ENCODE results near the gene CARMIL3. TPM values are rescaled to one million over a fixed set of nuclear protein-coding genes. Genes with fewer than 3 reads are reported as not detected.

The CARMIL3 gene
- total and polyA plus RNA-seq, 2 experiments from 2014 or later = 3.7 to 11.8 TPM

- DNase-seq (ENCODE audit: low spot score) (no peak), ATAC-seq (no peak)
- Histone ChIP-seq H2AFZ (no peak overlapping the region), H3K9me2 (ENCODE audit: insufficient read depth) (no peaks in the 10 kb centered on the region), H3K36me3 (ENCODE audit: insufficient read depth) (peaks cover 31% of the 10 kb centered on the region), H3K79me2 (replicated peaks; ENCODE audit: insufficient read depth) (peaks cover 5% of the 10 kb centered on the region; the same call in 1 of the 2 replicates), H3K4me3 (no peak overlapping the region), H4K20me1 (replicated peaks; ENCODE audit: insufficient read depth) (peaks cover 5% of the 10 kb centered on the region; the same call in 1 of the 2 replicates), H3F3A (replicated peaks; ENCODE audit: low read depth) (peaks cover 10% of the 10 kb centered on the region; the same call in 1 of the 2 replicates), H3K27me3 (ENCODE audit: insufficient read depth) (no peaks in the 10 kb centered on the region), H3K4me1 (ENCODE audit: insufficient read depth) (no peaks in the 10 kb centered on the region; the same call in 1 of the 2 replicates), H3K27ac (ENCODE audit: low read depth) (no peak overlapping the region), H3K4me2 (no peak overlapping the region)
- Mint-ChIP-seq H3K4me3 (no peak overlapping the region), H3K36me3 (ENCODE audit: low read depth) (peaks cover 89% of the 10 kb centered on the region), H3K4me1 (peaks cover 10% of the 10 kb centered on the region), H3K27me3 (ENCODE audit: insufficient read depth, low read depth, poor library complexity) (peaks cover 9% of the 10 kb centered on the region), H3K9me3 (peaks cover 14% of the 10 kb centered on the region), H3K27ac (no peak overlapping the region)
- TF ChIP-seq ETS1 (IDR thresholded peaks at IDR 0.05) (no peak), ZNF331 (CRISPR knock-in tag; IDR thresholded peaks at IDR 0.05; ENCODE audit: low read depth) (no peak)
Measured at GRCh38 chr14:24100982-24101494, 49.2 kb downstream of the CARMIL3 start.

GRCh38 chr14:24102357-24103048 lies 50.7 kb downstream of the CARMIL3 start:
- peaks cover 5% of the 10 kb centered on the region for H3K27me3 Mint-ChIP-seq (ENCODE audit: insufficient read depth, low read depth, poor library complexity)
- DNase-seq (ENCODE audit: low spot score) (no peak), ATAC-seq (no peak)
- peaks cover 5% of the 10 kb centered on the region; the same call in 1 of the 2 replicates for H3F3A ChIP-seq (replicated peaks; ENCODE audit: low read depth)
- peaks cover 5% of the 10 kb centered on the region; the same call in 1 of the 2 replicates for H4K20me1 ChIP-seq (replicated peaks; ENCODE audit: insufficient read depth)
- H3K9me2 ChIP-seq (ENCODE audit: insufficient read depth) = no peaks in the 10 kb centered on the region
- H3K27ac Mint-ChIP-seq = no peak overlapping the region
- no peaks in the 10 kb centered on the region for H3K27me3 ChIP-seq (ENCODE audit: insufficient read depth)
- H3K4me3 ChIP-seq = no peak overlapping the region
- no peaks in the 10 kb centered on the region for H3K4me1 ChIP-seq (ENCODE audit: insufficient read depth)
- no peak overlapping the region for H3K4me3 Mint-ChIP-seq
- H3K9me3 Mint-ChIP-seq = peaks cover 14% of the 10 kb centered on the region
- H3K4me1 Mint-ChIP-seq = peaks cover 3% of the 10 kb centered on the region; the same call in 1 of the 3 replicates
- no peak overlapping the region for H2AFZ ChIP-seq
- no peak overlapping the region for H3K27ac ChIP-seq (ENCODE audit: low read depth)
- H3K36me3 Mint-ChIP-seq (ENCODE audit: low read depth) = peaks cover 77% of the 10 kb centered on the region
- no peaks in the 10 kb centered on the region for H3K79me2 ChIP-seq (replicated peaks; ENCODE audit: insufficient read depth)
- peaks cover 31% of the 10 kb centered on the region for H3K36me3 ChIP-seq (ENCODE audit: insufficient read depth)
- H3K4me2 ChIP-seq = no peak overlapping the region
- no peak for TF ChIP-seq EZH2phosphoT487 (IDR thresholded peaks at IDR 0.05; ENCODE audit: unreplicated experiment)
- TF ChIP-seq, protein P1, sequence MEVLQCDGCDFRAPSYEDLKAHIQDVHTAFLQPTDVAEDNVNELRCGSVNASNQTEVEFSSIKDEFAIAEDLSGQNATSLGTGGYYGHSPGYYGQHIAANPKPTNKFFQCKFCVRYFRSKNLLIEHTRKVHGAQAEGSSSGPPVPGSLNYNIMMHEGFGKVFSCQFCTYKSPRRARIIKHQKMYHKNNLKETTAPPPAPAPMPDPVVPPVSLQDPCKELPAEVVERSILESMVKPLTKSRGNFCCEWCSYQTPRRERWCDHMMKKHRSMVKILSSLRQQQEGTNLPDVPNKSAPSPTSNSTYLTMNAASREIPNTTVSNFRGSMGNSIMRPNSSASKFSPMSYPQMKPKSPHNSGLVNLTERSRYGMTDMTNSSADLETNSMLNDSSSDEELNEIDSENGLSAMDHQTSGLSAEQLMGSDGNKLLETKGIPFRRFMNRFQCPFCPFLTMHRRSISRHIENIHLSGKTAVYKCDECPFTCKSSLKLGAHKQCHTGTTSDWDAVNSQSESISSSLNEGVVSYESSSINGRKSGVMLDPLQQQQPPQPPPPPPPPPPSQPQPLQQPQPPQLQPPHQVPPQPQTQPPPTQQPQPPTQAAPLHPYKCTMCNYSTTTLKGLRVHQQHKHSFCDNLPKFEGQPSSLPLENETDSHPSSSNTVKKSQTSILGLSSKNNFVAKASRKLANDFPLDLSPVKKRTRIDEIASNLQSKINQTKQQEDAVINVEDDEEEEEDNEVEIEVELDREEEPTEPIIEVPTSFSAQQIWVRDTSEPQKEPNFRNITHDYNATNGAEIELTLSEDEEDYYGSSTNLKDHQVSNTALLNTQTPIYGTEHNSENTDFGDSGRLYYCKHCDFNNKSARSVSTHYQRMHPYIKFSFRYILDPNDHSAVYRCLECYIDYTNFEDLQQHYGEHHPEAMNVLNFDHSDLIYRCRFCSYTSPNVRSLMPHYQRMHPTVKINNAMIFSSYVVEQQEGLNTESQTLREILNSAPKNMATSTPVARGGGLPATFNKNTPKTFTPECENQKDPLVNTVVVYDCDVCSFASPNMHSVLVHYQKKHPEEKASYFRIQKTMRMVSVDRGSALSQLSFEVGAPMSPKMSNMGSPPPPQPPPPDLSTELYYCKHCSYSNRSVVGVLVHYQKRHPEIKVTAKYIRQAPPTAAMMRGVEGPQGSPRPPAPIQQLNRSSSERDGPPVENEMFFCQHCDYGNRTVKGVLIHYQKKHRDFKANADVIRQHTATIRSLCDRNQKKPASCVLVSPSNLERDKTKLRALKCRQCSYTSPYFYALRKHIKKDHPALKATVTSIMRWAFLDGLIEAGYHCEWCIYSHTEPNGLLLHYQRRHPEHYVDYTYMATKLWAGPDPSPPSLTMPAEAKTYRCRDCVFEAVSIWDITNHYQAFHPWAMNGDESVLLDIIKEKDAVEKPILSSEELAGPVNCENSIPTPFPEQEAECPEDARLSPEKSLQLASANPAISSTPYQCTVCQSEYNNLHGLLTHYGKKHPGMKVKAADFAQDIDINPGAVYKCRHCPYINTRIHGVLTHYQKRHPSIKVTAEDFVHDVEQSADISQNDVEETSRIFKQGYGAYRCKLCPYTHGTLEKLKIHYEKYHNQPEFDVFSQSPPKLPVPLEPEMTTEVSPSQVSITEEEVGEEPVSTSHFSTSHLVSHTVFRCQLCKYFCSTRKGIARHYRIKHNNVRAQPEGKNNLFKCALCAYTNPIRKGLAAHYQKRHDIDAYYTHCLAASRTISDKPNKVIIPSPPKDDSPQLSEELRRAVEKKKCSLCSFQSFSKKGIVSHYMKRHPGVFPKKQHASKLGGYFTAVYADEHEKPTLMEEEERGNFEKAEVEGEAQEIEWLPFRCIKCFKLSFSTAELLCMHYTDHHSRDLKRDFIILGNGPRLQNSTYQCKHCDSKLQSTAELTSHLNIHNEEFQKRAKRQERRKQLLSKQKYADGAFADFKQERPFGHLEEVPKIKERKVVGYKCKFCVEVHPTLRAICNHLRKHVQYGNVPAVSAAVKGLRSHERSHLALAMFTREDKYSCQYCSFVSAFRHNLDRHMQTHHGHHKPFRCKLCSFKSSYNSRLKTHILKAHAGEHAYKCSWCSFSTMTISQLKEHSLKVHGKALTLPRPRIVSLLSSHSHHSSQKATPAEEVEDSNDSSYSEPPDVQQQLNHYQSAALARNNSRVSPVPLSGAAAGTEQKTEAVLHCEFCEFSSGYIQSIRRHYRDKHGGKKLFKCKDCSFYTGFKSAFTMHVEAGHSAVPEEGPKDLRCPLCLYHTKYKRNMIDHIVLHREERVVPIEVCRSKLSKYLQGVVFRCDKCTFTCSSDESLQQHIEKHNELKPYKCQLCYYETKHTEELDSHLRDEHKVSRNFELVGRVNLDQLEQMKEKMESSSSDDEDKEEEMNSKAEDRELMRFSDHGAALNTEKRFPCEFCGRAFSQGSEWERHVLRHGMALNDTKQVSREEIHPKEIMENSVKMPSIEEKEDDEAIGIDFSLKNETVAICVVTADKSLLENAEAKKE (CRISPR knock-in tag; IDR thresholded peaks at IDR 0.05) = no peak
- TF ChIP-seq EZH2 (IDR thresholded peaks at IDR 0.05; ENCODE audit: low read depth, unreplicated experiment) = no peak
- no peak for TF ChIP-seq NANOG (IDR thresholded peaks at IDR 0.05; ENCODE audit: borderline replicate concordance)
- no peak for TF ChIP-seq STAT1 (IDR thresholded peaks at IDR 0.05; ENCODE audit: unreplicated experiment)
- no peak for TF ChIP-seq ETS1 (IDR thresholded peaks at IDR 0.05)
- no peak for TF ChIP-seq JUNB (IDR thresholded peaks at IDR 0.05; ENCODE audit: unreplicated experiment)
- TF ChIP-seq CREB1 (CRISPR knock-in tag; IDR thresholded peaks at IDR 0.05; ENCODE audit: low read depth) = no peak
